ENCODE measurements around the gene PHLPP1.

The PHLPP1 gene

DNA sequence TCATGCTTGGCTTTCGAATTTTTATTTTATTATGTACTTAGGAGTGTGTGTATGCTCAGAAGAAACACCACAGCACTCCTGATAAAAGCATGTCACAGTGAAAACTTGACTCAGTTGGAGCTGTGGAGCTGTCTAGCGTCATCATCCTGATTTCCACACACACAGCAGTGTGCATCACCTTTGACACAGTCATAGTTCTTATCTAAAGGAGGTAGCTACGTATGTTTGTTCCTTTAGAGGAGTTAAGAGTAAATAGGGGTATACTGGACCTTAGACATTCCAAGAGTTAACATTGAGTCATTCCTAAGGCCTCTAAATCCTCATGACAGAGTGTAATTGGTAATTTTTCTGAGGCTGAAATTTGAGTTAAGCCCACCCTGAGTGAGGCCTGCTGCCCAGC, 96.9 kb downstream of the PHLPP1 start:
- DNase-seq = no peak

DNA sequence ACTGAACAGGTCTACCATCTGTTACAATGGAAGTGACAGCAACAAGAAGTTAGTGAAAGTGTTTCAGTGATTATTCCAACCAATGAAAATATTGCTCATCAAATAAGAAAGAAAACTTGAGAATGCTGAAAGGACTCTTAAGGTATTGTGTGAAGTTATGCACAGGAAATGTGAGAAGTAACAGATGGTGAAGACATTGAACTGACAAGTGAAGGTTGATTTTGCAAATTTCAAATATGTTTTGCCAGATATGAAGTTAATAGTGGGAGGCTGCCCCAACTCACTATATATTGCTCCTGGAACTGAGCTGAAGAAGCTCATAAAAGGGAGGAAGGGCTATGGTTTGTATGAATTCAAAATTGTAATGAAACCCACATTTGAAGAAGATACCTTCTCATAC, 97.5 kb downstream of the PHLPP1 start:
- DNase-seq = no peak

DNA sequence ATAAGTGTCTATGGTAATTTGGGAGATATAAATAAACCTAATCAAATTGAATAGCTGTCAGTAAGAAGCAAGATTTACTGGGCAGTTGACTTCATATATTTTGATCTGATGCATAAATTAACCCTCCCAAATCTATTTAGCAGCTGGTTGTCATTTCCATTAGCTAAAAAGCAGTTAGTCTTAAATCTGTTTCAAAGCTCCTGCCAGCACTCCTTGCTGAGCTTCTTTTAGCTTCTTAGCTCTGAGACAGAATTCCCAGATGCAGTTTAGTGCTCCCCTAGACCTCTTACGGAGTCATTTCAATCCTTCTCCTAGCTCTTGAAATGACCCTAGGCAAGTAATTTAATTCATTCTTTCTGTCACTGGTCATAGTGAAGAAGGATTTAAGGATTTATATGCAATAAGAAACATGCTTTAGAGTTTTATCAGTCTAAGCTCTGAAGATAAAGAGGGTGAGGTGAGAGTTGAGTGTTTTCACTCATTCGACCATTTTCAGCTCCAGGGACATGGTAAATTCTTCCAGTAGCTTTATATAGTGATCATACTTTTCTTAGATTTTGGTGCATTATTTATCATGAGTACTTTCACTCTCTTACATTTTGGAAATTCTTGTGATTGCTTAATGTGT, 98.9 kb downstream of the PHLPP1 start:
- no peak for DNase-seq

DNA sequence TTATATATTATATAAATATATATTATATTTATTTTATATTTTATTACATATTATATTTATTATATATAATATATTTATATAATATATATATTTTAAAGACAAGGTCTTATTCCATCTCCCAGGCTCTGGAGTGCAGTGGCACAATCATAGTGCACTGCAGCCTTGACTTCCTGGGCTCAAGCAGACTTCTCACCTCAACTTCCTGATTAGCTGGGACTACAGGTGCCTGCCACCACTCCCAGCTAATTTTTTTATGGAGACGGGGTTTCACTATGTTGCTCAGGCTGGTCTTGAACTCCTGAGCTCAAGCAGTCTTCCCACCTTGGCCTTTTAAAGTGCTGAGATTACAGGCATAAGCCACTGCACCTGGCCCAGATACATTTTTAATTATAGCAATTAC, 110.0 kb downstream of the PHLPP1 start:
- DNase-seq = no peak

DNA sequence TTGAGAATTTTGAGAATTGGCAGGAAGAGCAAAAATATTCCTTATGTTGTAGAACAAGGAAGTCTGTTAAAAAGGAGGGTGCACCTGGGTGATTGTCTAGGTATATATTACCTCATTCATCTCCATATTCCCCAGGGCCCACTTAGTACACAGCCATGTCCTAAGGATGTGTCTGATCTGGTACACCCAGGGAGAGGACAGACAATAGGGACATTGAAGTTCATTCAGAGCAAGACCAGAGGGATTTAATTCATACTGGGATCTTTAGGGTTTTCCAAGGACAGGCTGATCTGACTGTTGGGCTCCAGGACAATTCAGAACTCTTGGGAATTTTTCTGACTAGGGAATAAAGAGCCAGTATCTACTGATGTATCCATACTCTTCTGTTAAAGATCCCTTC, 112.1 kb downstream of the PHLPP1 start:
- DNase-seq = no peak

DNA sequence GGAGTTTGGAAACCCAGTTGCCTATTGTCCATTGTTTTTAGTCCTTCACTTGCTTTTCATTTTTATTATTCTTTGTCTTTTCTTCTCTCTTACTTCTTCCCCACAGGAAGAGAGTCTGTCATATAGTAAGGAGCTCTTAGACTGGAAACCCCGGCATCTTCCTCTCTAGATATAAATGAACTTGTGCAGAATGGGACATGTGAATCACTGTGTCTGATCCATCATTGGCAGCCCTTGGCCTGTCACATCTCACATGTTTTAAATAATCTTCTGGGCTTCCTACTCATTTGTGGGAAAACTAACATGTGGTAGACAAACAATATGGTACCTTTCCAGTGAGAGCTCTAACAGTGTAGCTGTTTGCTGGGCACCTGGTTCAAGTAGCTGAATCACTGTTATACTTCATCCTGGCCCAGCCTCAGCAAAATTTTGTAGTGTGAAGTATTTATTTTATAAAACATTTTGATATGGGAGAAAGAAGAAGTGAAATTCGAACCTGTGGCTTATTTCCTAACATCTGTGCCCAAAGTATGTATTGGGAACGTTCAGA, 112.8 kb downstream of the PHLPP1 start:
- no peak for DNase-seq

DNA sequence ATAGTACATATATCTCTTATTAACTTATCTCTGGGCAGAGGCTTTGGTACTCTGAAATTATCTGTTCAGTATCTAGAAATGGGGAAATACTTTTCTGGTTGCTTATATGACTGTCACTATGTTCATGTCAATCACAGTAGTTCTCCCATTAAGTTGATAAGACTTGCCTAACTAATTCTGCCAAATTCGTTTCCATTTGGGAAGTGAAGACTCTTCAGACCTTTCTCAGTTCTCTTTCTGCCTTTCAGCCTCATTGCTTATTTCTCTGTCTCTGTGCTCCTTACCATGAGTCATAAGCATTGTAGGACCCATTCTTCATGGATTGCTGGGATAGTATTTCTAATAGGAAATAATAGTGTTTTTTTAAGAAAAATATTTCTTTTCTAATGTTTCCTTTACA, 113.5 kb downstream of the PHLPP1 start:
- no peak for DNase-seq

DNA sequence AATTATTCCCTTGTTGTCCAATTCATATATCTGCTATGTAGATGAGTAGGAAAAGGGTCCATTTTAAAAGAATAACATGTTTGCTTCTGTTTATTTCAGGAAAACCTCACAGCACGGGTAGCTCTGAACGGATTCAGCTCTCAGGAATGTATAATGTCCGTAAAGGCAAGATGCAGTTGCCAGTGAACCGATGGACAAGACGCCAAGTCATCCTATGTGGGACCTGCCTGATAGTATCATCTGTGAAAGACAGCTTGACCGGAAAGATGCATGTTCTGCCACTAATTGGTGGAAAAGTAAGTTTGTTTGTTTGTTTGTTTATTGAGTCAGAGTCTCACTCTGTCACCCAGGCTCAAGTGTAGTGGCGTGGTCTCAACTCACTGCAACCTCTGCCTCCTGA, 114.6 kb downstream of the PHLPP1 start:
- no peak for DNase-seq

DNA sequence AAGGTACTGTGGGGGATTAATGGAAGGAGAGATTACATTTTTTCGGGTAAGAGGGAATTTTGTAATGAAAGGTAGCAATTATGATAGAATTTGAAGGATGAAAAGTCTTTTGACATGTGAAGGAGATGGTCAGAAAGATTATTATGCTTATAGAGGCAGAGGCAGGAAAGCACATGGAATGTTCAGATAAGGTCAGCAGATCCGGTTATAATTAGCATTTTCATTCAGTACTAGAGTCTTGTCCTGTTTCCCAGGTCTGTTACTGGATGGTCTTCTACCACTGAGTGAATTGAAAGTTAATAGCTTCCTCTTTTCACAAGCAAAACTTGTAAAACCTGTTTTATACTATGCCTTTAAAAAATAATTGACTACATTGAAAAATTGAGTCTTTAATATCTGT, 116.9 kb downstream of the PHLPP1 start:
- DNase-seq = peak; percentile 51

DNA sequence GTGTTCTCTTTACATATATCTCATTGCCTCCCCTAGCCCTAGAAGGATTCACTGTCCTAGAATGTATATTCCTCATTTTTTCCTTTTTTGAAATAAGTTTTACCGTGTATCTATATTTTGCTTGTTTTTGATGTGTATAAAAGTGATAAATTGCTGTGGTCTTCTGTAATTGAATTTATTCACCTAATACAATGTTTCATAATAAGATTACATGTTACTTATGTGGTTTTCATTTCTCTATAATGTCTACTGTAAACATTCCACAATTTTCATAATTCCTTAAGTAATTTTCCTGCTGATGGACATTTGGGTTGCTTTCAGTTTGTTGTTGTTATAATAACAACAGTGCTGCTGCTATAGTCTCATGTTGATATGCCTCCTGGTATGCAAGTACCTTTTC, 118.2 kb downstream of the PHLPP1 start:
- DNase-seq = no peak

DNA sequence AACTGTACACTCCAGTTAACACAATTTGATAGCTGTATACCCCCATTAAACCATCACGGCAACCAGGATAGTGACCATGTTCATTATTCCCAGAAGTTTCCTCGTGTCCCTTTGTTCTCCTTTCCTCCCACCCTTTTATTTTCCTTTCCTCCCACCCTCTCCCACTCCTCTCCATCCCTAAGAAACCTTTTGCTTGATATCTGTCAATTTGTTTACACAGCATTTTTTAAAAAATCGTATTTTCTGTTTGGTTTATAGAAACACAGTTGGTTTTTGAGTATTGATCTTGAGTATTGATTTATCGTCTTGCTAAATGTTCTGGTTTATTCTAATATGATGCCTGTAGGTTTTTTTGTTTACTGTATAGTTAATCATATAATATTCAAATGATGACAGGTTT, 119.4 kb downstream of the PHLPP1 start:
- DNase-seq = no peak

DNA sequence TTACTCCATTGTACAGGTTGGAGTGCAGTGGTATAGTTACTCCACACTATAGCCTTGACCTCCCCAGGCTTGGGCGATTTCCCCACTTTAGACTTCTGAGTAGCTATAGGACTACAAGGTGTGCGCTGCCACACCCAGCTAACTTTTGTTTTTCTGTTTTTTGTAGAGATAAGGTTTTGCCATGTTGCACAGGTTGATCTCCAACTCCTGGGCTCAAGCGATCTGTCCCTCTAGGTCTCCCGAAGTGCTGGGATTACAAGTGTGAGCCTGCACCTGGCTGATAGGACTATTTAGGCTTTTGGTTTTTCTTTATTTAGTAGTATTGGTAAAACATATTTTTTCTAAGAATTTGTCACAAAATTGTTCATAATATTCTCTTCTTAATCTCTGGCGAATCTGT, 121.7 kb downstream of the PHLPP1 start:
- no peak for DNase-seq

DNA sequence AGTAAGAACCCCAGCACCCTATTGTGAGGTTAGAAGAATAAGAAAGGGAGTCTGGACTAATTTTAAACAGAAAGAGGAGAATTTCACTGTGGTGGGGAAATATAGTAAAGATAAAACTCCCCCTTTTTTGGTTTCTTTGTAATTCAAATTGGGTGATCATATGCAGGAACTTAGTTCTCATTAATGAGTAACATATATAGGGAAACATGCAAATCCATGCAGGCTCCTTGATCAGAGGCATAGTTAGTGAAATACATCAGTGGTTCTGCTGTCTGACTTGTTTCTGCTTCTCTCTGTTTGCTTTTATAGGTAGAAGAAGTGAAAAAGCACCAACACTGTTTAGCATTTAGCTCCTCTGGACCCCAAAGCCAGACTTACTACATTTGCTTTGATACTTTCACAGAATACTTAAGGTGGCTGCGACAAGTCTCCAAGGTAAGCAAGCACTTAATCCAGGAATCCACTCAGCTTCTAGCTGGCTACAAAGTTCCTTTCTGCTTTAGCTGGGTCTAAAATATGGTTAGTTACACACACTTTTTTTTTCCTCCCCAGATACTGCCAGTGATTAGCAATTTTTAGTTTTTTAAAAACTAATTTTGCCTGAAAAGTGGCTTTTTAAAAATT, 123.2 kb downstream of the PHLPP1 start:
- DNase-seq = no peak

DNA sequence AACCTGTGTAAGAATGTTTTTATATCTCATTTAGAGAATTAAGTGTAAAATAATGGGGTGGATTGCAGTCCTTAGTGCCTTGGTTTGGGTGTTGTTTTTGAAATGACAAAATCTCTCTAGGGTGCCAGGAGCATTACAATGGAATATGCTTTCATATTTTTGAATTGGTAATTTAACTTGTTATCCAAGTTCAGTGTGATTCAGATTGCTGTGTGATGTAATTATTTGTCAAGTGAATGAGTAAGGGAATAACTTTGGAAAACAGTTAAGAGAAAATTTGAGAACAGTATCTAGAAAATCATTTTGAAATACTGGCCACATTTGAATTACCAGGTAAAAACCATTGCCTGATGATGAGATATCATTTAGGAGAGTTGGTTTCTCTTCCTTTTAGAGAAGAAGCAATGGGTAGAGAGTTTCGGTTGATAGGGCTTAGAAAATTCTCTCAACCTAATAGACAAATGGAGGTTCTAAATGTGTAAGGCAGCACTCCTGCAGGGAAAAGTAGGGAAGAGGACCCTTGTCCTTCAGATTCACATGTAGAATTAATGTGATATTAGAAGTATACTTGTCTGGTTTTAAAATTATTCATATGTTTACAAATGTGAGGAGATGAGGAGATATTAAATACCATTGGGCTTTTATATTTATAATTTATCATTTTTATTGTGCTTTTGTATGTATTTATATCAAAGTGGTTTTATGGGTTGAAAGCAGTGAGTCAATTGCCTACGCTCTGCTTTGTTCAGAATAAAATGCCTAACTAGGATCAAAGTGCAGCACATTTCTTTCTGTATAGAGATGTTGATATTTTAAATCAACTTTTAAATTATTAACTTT, 124.8 kb downstream of the PHLPP1 start:
- DNase-seq = no peak

DNA sequence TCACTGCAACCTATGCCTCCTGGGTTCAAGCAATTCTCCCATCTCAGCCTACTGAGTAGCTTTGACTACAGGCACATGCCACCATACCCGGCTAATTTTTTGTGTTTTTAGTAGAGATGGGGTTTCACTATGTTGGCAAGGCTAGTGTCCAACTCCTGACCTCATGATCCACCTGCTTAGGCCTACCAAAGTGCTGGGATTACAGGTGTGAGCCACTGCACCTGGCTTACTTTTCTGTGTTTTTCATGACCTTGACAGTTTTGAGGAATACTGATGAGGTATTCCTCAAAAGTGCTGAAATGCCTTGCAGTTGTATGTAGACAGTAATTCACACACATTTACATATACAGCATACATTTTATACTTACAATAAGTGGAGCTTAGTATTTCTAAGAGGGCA, 126.1 kb downstream of the PHLPP1 start:
- DNase-seq = no peak

DNA sequence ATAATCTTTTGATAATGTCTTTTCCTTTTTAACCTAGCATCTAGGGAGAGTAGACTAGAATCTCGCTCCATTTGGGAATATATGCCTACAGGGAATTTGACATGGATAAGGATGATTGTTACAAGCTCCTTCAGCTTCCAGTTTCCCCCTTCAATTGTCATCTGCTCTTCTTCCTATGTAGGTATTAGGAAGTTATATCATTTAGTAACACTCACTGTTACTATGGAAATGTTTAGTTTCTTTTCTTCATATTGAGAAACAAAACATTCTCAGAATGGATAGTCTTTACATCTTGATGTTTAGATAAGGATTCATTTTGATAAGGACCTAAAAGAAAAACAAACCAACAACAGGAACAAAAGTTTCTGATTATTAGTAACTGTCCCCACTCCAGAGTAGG, 127.6 kb downstream of the PHLPP1 start:
- DNase-seq = no peak

DNA sequence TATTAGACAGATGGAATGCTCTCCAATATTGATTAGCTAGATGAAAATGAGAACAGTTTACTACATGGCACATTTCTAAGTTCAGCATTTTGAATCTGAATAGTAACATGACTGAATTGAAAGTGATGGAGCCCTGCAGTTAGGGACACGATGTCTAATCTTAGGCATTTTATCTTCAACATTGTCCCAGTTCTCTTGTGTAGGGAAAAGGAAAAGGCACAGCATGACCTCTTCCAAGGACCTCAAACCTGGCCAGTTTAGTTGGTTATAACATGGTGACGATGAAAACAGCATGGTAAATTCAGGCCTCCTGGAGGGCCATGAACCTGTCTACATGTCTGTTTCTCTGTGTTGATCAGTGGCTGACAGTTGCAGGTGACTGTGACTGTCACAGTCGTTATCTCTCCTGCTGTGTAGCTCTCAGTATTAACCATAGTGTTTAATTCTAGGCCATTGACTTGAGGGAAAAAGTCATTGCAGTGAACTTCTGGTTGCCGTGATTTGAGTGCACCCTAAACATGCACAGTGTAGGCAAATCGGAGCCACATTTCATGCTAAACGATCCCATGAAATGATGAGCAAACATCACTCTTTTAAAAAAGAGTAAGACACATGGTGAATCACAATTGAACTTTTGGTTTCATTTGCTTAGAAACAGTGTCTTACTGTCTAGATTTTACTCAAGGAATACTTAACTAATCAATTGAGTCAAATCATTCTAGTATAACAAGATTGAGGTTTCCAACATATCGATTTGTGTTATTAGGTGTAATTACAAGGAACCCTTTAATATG, 129.7 kb downstream of the PHLPP1 start:
- no peak for DNase-seq

DNA sequence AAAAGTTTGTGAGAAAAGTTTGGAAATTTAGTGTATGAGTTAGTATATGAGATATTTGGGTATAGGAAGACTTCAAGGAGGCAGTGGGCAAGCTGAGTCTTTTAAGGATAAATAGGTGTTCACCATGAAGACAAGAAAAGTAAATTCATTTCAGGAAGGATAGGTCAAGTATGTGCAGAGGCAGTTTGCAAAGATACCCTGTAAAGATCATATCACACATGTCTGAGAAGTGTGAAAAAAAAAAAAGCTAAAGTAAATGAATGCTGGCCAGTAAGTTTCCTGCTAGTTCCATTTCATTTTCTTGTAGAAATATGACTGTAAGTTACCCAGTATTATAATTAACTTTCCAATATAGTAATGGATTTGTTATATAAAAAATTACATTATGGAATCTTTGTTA, 131.0 kb downstream of the PHLPP1 start:
- DNase-seq = no peak

DNA sequence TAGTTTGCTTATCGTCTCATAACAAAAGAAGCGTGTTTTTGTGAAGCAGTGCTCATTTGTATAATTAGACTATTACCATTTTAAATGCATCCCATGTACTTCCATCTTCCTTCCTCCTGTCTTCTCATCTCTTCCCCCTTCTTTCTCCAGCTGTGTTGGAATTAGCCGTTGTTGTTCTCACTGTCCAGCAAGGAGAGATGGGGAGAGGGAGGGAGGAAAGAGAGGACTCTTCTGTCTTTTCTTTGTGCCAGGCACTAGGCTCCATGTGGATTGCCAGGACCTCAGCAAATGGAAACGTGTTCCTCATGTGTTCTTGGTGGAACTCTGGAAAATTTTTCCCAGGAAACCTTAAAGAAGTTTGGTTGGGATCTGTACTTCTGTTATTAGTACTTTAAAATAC, 131.7 kb downstream of the PHLPP1 start:
- no peak for DNase-seq

DNA sequence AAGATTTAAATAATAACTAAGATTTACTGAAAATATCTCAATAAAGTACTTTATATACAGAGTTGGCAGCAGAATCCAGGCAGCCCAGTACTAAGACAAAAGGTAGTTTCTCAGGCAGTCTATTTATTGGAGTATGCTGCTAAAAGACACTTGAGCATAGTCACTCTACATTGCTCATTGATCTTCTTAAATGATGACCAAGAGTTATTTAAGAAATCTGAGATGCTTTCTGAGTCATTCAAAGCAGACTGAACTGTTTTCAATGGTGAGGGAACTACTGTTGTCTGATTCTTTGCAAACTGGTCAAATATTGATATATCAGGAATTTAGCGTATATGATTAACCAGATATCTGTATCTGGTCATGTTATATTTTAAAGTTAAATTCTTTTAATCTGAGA, 133.6 kb downstream of the PHLPP1 start:
- no peak for DNase-seq

DNA sequence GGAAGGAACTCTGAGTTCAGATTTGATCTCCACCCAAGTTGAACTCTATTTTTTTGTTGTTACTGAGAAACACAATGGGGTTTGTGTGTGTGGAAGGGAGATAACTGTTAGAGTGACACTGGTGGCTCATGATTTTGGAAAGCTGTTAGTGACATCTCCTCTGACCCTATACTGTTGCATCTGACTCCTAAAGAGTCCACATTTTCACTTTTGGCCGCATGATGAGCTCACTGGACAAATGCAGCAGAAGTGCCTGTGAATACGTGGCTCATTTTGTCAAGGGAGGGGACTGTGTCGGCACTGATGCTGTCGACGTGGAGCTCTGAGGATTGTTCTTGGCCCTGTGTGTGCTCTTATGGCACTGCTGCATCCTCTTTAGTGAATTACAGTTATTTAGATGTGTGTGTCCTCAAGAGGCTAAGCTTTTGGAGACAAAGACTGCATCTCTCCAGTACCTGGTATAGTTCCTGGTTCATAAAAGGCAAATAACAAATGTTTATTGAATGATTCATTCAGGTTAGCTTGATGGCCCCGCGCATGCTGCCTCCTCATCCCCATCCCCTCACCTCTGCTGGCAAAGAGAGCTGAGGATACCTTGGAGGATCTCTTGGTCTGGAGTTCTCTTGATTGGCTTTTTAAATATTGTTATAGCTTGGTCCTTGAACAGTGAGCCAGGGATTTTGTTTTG, 135.4 kb downstream of the PHLPP1 start:
- no peak for DNase-seq

DNA sequence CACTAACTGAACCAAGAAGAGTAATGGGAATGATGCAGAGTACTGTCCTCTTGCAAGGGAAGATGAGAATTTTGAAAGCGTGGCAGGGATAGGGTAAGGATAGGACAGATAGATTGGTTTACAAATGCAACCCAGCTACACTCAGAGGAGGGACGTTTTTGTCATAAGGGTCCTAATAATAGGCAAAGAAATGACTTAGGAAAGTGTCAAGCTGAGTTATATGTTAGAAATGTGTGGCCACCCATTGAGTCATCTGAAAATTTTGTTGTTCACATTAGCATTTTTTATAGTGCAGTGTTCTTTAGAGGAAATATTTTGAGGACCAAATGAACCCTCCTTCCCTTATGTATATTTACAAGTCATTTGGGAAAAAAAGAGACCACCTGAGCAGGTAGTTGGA, 137.5 kb downstream of the PHLPP1 start:
- no peak for DNase-seq

DNA sequence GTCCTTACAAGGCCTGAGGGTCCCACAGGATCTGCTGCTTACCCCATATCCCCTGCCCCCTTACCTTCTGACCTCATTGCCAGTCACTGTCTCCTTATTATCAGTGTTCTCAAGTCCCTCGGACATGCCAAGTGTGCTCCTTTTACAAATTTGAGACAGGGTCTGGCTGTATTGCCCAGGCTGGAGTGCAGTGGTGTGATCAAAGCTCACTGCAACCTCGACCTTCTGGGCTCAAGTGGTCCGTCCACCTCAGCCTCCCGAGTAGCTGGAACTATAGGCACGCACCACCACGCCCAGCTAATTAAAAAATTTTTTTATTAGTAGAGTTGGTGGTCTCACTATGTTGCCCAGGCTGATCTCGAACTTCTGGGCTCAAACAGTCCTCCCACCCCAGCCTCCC, 141.0 kb downstream of the PHLPP1 start:
- DNase-seq = no peak

All from NCI-H1048 (cell line).